NT2/D1 (cell line): ENCODE measurements around the gene NACAD.

Experiments
- SUZ12 ChIP-seq: IDR thresholded peaks from 2 replicates; pipeline ENCODE4 v1.6.1; 2011; ENCODE audit not compliant: insufficient read length, insufficient read depth; ENCODE audit errors: extremely low read depth
- YY1 ChIP-seq: IDR thresholded peaks from 2 replicates; pipeline ENCODE4 v1.6.1; 2011; ENCODE audit not compliant: insufficient read length, insufficient read depth
- ZNF274 ChIP-seq: IDR thresholded peaks from 2 replicates; pipeline ENCODE4 v1.6.1; 2011; ENCODE audit warnings: mild to moderate bottlenecking, low read depth, low read length

DNA sequence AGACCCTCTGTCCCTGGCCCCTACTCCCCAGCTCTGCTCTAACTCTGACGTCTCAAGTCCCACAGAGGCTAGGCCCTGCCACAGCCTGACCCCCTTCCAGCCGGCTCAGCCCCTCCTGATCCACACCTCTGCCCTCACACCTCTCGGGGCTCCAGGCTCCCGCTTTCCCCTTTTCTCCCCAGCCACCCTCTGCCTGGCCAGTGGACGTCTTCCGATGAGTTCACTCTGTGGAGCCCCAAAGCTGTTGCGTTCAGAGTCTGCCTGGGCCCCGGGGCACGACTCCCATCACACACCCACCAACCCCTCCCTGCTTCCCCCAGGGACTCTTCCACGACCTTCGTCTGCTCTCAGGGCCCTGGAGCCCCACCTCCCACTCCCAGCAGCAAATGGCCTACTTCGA, 41.1 kb upstream of the NACAD start:
- TF ChIP-seq SUZ12: no peak
- TF ChIP-seq YY1: no peak
- no peak for TF ChIP-seq ZNF274
